Activated T-cell treated with anti-CD3 and anti-CD28 coated beads for 48 hours (primary cell): ENCODE results near the gene TYRO3.

Experiments
- DNase-seq: peaks from one replicate; pipeline ENCODE4 v3.0.0-alpha.2; 2020; ENCODE audit warnings: low read depth

Gene TYRO3

GRCh38 chr15:41605566-41605965 is 46.6 kb downstream of the TYRO3 start:
- DNase-seq: no peak

GRCh38 chr15:41606997-41607396 is 48.0 kb downstream of the TYRO3 start:
- no peak for DNase-seq

- no peak for DNase-seq
These were observed 50.1 kb downstream of the TYRO3 start for GRCh38 chr15:41609123-41609522.

- DNase-seq: no peak
These were observed 51.0 kb downstream of the TYRO3 start for GRCh38 chr15:41610048-41610447.

GRCh38 chr15:41620536-41621199 is 61.7 kb downstream of the TYRO3 start:
- DNase-seq: no peak

GRCh38 chr15:41621200-41622193 is 62.5 kb downstream of the TYRO3 start:
- peak; percentile 79 for DNase-seq

GRCh38 chr15:41622901-41623300 is 63.9 kb downstream of the TYRO3 start:
- no peak for DNase-seq

GRCh38 chr15:41627203-41627602 is 68.2 kb downstream of the TYRO3 start:
- no peak for DNase-seq

- no peak for DNase-seq
These were observed 70.5 kb downstream of the TYRO3 start for GRCh38 chr15:41629463-41629862.

GRCh38 chr15:41629883-41630282 is 70.9 kb downstream of the TYRO3 start:
- no peak for DNase-seq

- no peak for DNase-seq
These were observed 71.7 kb downstream of the TYRO3 start for GRCh38 chr15:41630616-41631217.

GRCh38 chr15:41631880-41632470 is 73.0 kb downstream of the TYRO3 start:
- no peak for DNase-seq
